HCT116 (cell line): Measurements from ENCODE around the gene TRABD.

Source experiments
- CTCF ChIP-seq, 3 experiments: fragments of 200-600 bp in 1 of 3; sonication (generic) in 1 of 3; IDR thresholded peaks in 2 of 3; conservative IDR thresholded peaks in 1 of 3; 2 replicates each; pipeline ENCODE4 v1.5.1; 2012 to 2017; ENCODE audit warnings: low read depth in 2 of 3, low read length in 2 of 3, antibody characterized with exemption in 1 of 3, borderline replicate concordance in 1 of 3, control low read depth in 1 of 3, mild to moderate bottlenecking in 1 of 3, mixed read lengths in 1 of 3, mixed run types in 1 of 3, moderate library complexity in 1 of 3; ENCODE audit not compliant: insufficient read depth in 1 of 3
- POLR2A ChIP-seq: IDR thresholded peaks from 2 replicates; pipeline ENCODE4 v1.7.0; 2011; ENCODE audit warnings: borderline replicate concordance; ENCODE audit not compliant: insufficient read depth, insufficient read length; ENCODE audit errors: extremely low read depth
- POLR2AphosphoS5 ChIP-seq: IDR thresholded peaks from 2 replicates; pipeline ENCODE4 v1.6.1; 2011; ENCODE audit warnings: mild to moderate bottlenecking, low read depth, low read length, moderate library complexity
- RAD21 ChIP-seq: IDR thresholded peaks from 2 replicates; pipeline ENCODE4 v1.6.1; 2012; ENCODE audit warnings: low read depth, mild to moderate bottlenecking

- TF ChIP-seq POLR2AphosphoS5 (no peak), RAD21 (no peak), CTCF (IDR thresholded peaks at IDR 0.05 in 2 of 3, conservative IDR thresholded peaks at IDR 0.05 in 1 of 3; ENCODE audit: borderline replicate concordance in 1 of 3, insufficient read depth in 1 of 3, low read depth in 2 of 3, low read length in 2 of 3) (no peak), POLR2A (no peak)
Observed at GRCh38 chr22:50143096-50143495, 42.6 kb upstream of the TRABD start.
